Activated CD8-positive, alpha-beta T cell treated with anti-CD3 and anti-CD28 coated beads for 36 hours (primary cell): ENCODE results near the gene ZNF516. TPM values are rescaled to one million over a fixed set of nuclear protein-coding genes. Genes with fewer than 3 reads are reported as not detected.

ENCODE experiments used
- ATAC-seq: fragments of 200-7000 bp; cut with Tn5 transposase; one replicate; pipeline ENCODE4 v1.10.0; 2021; ENCODE audit warnings: mild to moderate bottlenecking, moderate library complexity
- CTCF ChIA-PET: fragments of 350-600 bp; sonication (Branson Sonifier 250); formaldehyde crosslinking; loops from one replicate; lab custom pipeline; 2021; ENCODE audit warnings: antibody characterized with exemption; lab: Charles Lee
- POLR2A ChIA-PET: fragments of 350-600 bp; sonication (Branson Sonifier 250); formaldehyde crosslinking; loops from one replicate; lab custom pipeline; 2021; ENCODE audit warnings: antibody characterized with exemption; lab: Charles Lee
- DNase-seq: peaks from one replicate; pipeline ENCODE4 v3.0.0-alpha.2; 2020
- H3K27ac Mint-ChIP-seq: one replicate; pipeline ENCODE4 v1.8.0; 2021; ENCODE audit warnings: mild to moderate bottlenecking, mixed read lengths
- H3K27me3 Mint-ChIP-seq: one replicate; pipeline ENCODE4 v1.8.0; 2021; ENCODE audit warnings: mixed read lengths
- H3K36me3 Mint-ChIP-seq: one replicate; pipeline ENCODE4 v1.8.0; 2021; ENCODE audit warnings: low read depth, mixed read lengths
- H3K4me1 Mint-ChIP-seq: one replicate; pipeline ENCODE4 v1.8.0; 2021; ENCODE audit warnings: low read depth, mixed read lengths
- H3K4me3 Mint-ChIP-seq: one replicate; pipeline ENCODE4 v1.8.0; 2021; ENCODE audit warnings: mild to moderate bottlenecking, moderate library complexity, mixed read lengths
- H3K9me3 Mint-ChIP-seq: one replicate; pipeline ENCODE4 v1.8.0; 2021; ENCODE audit warnings: mixed read lengths
- intact Hi-C: fragments of 100-400 bp; cut with micrococcal nuclease; formaldehyde crosslinking; loops from one replicate; pipeline ENCODE4 v1.10.0; 2022
- total RNA-seq, 2 experiments: library from RNA; stranded (reverse); gene quantifications; one replicate each; pipeline ENCODE4 v1.2.3, GENCODE V29; 2021
- TF ChIP-seq, protein P1 (sequence below): fragments of 200-600 bp; IDR thresholded peaks from one replicate; pipeline ENCODE4 v1.8.0; 2022; ENCODE audit warnings: antibody characterized with exemption, mild to moderate bottlenecking

The ZNF516 gene
- total RNA-seq, 2 experiments from 2014 or later = 7.0 to 10.5 TPM

DNA sequence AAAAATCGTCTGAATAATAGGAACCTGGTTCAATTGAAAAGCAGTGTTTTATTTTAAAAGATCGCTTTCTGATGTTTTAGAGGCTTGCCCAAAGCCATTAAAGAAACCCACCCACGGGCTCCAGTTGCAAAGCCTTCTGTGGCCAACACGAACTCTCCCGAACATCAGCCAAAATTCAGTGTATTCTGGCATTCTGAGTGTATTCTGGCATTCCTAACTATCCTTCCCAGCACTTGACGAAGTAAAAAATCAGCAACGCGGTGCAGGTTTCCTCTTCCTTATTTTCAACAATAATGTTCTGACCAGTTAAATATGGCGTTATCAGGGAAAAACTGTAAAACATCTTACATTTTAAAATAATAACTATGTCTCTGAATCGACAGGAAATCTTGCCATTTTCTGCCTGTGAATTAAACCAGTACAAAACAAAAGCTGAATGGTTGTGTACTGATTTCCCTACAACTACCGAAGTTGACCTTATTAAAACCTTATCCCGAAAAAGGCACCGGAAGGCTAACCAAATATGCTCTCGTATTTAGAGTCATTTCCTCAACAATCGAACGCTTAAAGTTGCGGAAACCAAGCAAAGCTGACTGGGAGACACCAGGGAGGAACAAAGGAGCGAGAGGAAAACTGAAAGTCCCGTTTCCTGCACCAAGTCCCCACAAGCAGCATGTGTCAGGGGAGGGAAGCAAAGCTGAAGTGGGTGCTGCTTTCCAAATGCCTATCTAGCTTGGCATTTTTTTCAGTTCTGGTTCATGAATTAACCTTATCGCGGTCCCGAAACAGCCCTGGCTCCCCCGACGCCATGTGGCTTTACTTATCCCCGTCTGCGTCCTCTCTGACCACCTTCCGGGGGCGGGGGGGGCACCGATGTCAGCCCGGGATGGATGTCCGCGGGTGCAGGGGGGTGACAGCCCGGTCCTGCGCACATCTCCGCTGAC, 44.3 kb downstream of the ZNF516 start:
- Mint-ChIP-seq H3K27me3 (peaks cover 5% of the 10 kb centered on the region), H3K4me3 (peak overlapping the region; percentile 73), H3K4me1 (peaks cover 41% of the 10 kb centered on the region), H3K27ac (peak overlapping the region; percentile 73), H3K36me3 (no peaks in the 10 kb centered on the region), H3K9me3 (no peaks in the 10 kb centered on the region)
- ATAC-seq (peak; percentile 64), DNase-seq (peak; percentile 56)
- TF ChIP-seq, protein P1, sequence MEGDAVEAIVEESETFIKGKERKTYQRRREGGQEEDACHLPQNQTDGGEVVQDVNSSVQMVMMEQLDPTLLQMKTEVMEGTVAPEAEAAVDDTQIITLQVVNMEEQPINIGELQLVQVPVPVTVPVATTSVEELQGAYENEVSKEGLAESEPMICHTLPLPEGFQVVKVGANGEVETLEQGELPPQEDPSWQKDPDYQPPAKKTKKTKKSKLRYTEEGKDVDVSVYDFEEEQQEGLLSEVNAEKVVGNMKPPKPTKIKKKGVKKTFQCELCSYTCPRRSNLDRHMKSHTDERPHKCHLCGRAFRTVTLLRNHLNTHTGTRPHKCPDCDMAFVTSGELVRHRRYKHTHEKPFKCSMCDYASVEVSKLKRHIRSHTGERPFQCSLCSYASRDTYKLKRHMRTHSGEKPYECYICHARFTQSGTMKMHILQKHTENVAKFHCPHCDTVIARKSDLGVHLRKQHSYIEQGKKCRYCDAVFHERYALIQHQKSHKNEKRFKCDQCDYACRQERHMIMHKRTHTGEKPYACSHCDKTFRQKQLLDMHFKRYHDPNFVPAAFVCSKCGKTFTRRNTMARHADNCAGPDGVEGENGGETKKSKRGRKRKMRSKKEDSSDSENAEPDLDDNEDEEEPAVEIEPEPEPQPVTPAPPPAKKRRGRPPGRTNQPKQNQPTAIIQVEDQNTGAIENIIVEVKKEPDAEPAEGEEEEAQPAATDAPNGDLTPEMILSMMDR = no peak
- intact Hi-C loops = no loop called here
- CTCF ChIA-PET = no interaction called here
- POLR2A ChIA-PET = interaction anchor here (0.9 to 1.2 kb wide), 3 partner anchors 14 to 42 kb away, joined by 3 read pairs; no protein-coding TSS in a partner anchor

- ATAC-seq (no peak), DNase-seq (no peak)
- Mint-ChIP-seq H3K36me3 (no peaks in the 10 kb centered on the region), H3K27ac (no peak overlapping the region), H3K4me1 (peaks cover 46% of the 10 kb centered on the region), H3K9me3 (no peaks in the 10 kb centered on the region), H3K27me3 (peaks cover 5% of the 10 kb centered on the region), H3K4me3 (no peak overlapping the region)
- ChIA-PET CTCF (interaction anchor here (1.0 kb wide), 1 partner anchor 52 kb away, joined by 3 read pairs; no protein-coding TSS in a partner anchor), POLR2A (no interaction called here)
- intact Hi-C loops = no loop called here
- TF ChIP-seq, protein P1 = no peak
These were observed 46.0 kb downstream of the ZNF516 start for GRCh38 chr18:76449111-76449453.

DNA sequence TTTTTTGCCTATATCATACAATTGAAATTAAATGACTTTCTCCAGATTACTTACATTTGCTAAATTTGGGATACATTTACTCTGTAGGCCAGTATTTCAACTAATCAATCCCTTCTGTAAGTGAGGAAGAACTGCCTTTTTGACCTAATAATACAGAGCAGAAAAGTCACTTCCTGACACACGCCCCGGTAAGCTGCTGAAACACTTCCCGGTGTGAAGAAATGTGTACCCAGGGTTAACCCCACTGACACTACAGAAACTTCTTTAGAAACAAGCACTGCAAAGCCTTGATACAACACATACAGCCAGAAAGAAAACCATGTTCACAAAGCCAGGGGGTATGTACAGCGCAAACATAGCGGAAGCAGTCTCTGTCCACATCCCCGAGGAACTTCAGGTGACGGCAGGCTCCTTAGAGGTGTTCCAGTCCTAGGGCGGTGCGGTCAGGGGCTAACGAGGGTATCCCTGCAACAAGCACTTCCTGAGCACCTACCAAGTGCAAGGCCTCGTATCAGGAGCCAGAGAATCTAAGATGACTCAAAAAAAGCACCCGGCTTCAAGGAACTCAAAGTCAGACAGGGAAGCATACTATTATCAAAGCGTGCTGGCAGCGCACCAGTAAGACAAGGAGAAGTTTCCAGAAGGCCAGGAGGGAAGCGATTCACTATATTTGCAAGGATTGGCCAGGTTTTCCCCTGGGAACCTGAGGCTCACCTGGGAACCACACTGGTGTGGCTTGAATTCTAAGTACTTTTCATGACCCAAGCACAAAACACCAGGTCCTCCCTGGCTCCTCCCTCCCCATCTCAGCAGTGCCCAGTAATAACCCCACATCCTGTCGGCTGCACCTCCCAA, 46.6 kb downstream of the ZNF516 start:
- POLR2A ChIA-PET = no interaction called here
- CTCF ChIA-PET = no interaction called here
- Mint-ChIP-seq H3K4me1 (peaks cover 46% of the 10 kb centered on the region), H3K36me3 (no peaks in the 10 kb centered on the region), H3K27ac (no peak overlapping the region), H3K4me3 (no peak overlapping the region), H3K9me3 (no peaks in the 10 kb centered on the region), H3K27me3 (peaks cover 5% of the 10 kb centered on the region)
- intact Hi-C loops = no loop called here
- ATAC-seq (no peak), DNase-seq (no peak)
- TF ChIP-seq, protein P1 = no peak

- DNase-seq = no peak
- Mint-ChIP-seq H3K36me3 (no peaks in the 10 kb centered on the region), H3K27me3 (peaks cover 1% of the 10 kb centered on the region), H3K27ac (no peak overlapping the region), H3K4me3 (no peak overlapping the region), H3K4me1 (peaks cover 39% of the 10 kb centered on the region), H3K9me3 (no peaks in the 10 kb centered on the region)
- intact Hi-C loops = no loop called here
- ATAC-seq = no peak
- CTCF ChIA-PET = no interaction called here
- POLR2A ChIA-PET = no interaction called here
- TF ChIP-seq, protein P1 = no peak
These were observed 47.7 kb downstream of the ZNF516 start for GRCh38 chr18:76447258-76447890.
